ENCODE measurements around the gene PIK3R3.

DNA sequence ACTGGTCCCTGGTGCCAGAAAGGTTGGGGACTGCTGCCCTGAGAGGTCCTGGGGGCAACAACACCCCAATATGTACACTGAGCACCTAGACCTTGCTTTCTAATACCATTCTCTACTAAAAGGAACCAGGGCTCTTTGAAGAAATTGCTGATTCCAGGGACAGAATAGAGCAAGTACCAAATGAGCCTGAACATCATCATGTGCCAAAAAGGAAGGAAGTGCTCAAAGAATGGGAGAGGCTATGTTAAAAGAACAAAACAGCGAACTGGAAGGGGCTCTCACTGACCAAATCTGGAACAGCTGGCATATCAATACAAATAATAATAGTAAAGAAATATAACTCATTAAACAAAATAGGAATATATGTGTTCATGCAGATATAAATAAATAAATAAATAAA is 50.8 kb downstream of the PIK3R3 start:
- TF ChIP-seq EZH2phosphoT487 (IDR thresholded peaks at IDR 0.05; ENCODE audit: borderline replicate concordance), result no peak
- TF ChIP-seq, protein P1, sequence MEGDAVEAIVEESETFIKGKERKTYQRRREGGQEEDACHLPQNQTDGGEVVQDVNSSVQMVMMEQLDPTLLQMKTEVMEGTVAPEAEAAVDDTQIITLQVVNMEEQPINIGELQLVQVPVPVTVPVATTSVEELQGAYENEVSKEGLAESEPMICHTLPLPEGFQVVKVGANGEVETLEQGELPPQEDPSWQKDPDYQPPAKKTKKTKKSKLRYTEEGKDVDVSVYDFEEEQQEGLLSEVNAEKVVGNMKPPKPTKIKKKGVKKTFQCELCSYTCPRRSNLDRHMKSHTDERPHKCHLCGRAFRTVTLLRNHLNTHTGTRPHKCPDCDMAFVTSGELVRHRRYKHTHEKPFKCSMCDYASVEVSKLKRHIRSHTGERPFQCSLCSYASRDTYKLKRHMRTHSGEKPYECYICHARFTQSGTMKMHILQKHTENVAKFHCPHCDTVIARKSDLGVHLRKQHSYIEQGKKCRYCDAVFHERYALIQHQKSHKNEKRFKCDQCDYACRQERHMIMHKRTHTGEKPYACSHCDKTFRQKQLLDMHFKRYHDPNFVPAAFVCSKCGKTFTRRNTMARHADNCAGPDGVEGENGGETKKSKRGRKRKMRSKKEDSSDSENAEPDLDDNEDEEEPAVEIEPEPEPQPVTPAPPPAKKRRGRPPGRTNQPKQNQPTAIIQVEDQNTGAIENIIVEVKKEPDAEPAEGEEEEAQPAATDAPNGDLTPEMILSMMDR (conservative IDR thresholded peaks at IDR 0.05; ENCODE audit: low read length), result no peak

Data from Loucy (cell line).